ENCODE results near the gene WWOX. TPM values are rescaled to one million over a fixed set of nuclear protein-coding genes. Genes with fewer than 3 reads are reported as not detected.

The WWOX gene
- polyA plus RNA-seq, 1 donor (not counting 4 experiments of a cell fraction or from before 2014, with no cell fraction given) = 5.1 TPM

DNA sequence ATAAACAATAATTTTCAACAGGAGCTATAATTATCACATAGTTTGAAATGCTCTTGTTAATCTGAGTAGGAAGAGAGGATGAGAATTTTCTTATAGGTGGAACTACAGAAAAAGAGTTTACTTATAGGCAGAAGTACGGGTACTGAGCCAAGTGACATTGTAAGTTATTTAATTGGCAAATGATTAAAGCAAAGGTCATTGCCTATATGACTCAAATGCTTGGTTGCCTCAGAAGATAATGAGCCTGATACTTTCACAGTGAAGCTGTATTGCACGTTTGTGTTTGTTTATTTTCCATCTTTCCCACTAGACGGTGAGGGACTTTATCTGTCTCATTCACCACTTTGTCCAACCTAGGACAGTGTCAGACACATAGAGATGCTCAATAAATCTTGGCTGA lies 751.8 kb downstream of the WWOX start:
- dilution Hi-C loops (cut with MboI; ENCODE audit: extremely low pct_ligation_motif_present, low sequenced_read_pairs) = no loop called here
- no peaks in the 10 kb centered on the region for H3K27me3 ChIP-seq (ENCODE audit: control insufficient read depth, extremely low read depth, insufficient read depth, low read length)

DNA sequence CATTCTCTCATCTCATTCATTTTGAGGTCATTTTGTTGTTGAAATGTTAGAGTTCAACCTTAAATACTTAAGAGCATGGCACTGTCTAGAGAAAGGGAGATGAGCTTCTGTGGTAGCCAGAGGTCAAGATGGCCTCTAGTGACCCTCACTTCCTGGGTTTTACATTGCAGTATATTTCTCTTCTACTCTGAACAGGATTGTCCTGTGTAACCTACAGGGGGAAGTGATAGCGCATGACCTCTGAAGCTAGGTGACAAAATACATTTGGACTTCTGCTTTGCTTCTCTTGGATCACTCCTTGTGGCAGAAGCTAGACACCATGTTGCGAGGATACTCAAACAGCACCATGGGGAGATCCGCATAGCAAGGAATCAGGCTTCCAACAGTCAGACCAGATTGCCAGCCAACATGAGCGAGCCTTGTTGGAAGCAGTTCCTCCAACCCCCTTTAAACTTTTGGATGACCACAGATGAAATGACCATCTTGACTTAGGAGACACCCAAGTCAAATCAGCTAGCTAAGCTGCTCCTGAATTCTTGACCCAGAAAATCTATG lies 752.7 kb downstream of the WWOX start:
- Histone ChIP-seq H3K27ac (ENCODE audit: control insufficient read depth, insufficient read depth, low read length) (no peak overlapping the region), H4K20me1 (ENCODE audit: control insufficient read depth, extremely low read depth, insufficient read depth, low read length) (no peaks in the 10 kb centered on the region), H3K4me1 (ENCODE audit: control insufficient read depth, extremely low read depth, insufficient read depth, low read length) (no peaks in the 10 kb centered on the region), H3K27me3 (ENCODE audit: control insufficient read depth, extremely low read depth, insufficient read depth, low read length) (no peaks in the 10 kb centered on the region), H3K9me1 (ENCODE audit: control insufficient read depth, extremely low read depth, insufficient read depth, low read length) (no peaks in the 10 kb centered on the region), H3K9me3 (ENCODE audit: control insufficient read depth, low read depth, low read length) (no peaks in the 10 kb centered on the region), H3K4me3 (ENCODE audit: control insufficient read depth in 2 of 3, extremely low read depth in 1 of 3, insufficient read depth in 2 of 3, low read depth in 1 of 3, low read length in 3 of 3) (no peak overlapping the region), H3K9ac (ENCODE audit: control insufficient read depth, extremely low read depth, insufficient read depth, low read length) (no peak overlapping the region), H3K79me2 (ENCODE audit: control insufficient read depth, insufficient read depth, low read length) (no peaks in the 10 kb centered on the region), H2AFZ (ENCODE audit: control insufficient read depth, low read length) (no peak overlapping the region), H3K36me3 (ENCODE audit: control insufficient read depth in 2 of 2, extremely low read depth in 1 of 2, insufficient read depth in 2 of 2, low read length in 2 of 2) (no peaks in the 10 kb centered on the region), H3K4me2 (ENCODE audit: control insufficient read depth, extremely low read depth, insufficient read depth, low read depth, low read length) (no peak overlapping the region)
- TF ChIP-seq, protein P1, sequence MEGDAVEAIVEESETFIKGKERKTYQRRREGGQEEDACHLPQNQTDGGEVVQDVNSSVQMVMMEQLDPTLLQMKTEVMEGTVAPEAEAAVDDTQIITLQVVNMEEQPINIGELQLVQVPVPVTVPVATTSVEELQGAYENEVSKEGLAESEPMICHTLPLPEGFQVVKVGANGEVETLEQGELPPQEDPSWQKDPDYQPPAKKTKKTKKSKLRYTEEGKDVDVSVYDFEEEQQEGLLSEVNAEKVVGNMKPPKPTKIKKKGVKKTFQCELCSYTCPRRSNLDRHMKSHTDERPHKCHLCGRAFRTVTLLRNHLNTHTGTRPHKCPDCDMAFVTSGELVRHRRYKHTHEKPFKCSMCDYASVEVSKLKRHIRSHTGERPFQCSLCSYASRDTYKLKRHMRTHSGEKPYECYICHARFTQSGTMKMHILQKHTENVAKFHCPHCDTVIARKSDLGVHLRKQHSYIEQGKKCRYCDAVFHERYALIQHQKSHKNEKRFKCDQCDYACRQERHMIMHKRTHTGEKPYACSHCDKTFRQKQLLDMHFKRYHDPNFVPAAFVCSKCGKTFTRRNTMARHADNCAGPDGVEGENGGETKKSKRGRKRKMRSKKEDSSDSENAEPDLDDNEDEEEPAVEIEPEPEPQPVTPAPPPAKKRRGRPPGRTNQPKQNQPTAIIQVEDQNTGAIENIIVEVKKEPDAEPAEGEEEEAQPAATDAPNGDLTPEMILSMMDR (optimal IDR thresholded peaks at IDR 0.05 in 1 of 3, IDR thresholded peaks at IDR 0.05 in 1 of 3, conservative IDR thresholded peaks at IDR 0.05 in 1 of 3; ENCODE audit: extremely low read depth in 1 of 3, insufficient read depth in 2 of 3, low read length in 3 of 3) = no peak
- TF ChIP-seq EZH2 (IDR thresholded peaks at IDR 0.05; ENCODE audit: low read length) = no peak
- DNase-seq (ENCODE audit: low read depth, low spot score) = no peak
- no peak for FAIRE-seq
- dilution Hi-C loops (cut with MboI; ENCODE audit: extremely low pct_ligation_motif_present, low sequenced_read_pairs) = no loop called here

More for the DNA sequence above, 751.8 kb downstream of the WWOX start:
- FAIRE-seq (no peak), DNase-seq (ENCODE audit: low read depth, low spot score) (no peak)
- Histone ChIP-seq H3K9me3 (ENCODE audit: control insufficient read depth, low read depth, low read length) (no peaks in the 10 kb centered on the region), H4K20me1 (ENCODE audit: control insufficient read depth, extremely low read depth, insufficient read depth, low read length) (no peaks in the 10 kb centered on the region), H2AFZ (ENCODE audit: control insufficient read depth, low read length) (no peak overlapping the region), H3K27ac (ENCODE audit: control insufficient read depth, insufficient read depth, low read length) (no peak overlapping the region), H3K36me3 (ENCODE audit: control insufficient read depth in 2 of 2, extremely low read depth in 1 of 2, insufficient read depth in 2 of 2, low read length in 2 of 2) (no peaks in the 10 kb centered on the region), H3K79me2 (ENCODE audit: control insufficient read depth, insufficient read depth, low read length) (no peaks in the 10 kb centered on the region), H3K4me2 (ENCODE audit: control insufficient read depth, extremely low read depth, insufficient read depth, low read depth, low read length) (no peak overlapping the region), H3K9me1 (ENCODE audit: control insufficient read depth, extremely low read depth, insufficient read depth, low read length) (no peaks in the 10 kb centered on the region), H3K4me1 (ENCODE audit: control insufficient read depth, extremely low read depth, insufficient read depth, low read length) (no peaks in the 10 kb centered on the region), H3K9ac (ENCODE audit: control insufficient read depth, extremely low read depth, insufficient read depth, low read length) (no peak overlapping the region), H3K4me3 (ENCODE audit: control insufficient read depth in 2 of 3, extremely low read depth in 1 of 3, insufficient read depth in 2 of 3, low read depth in 1 of 3, low read length in 3 of 3) (no peak overlapping the region)
- TF ChIP-seq, protein P1 (optimal IDR thresholded peaks at IDR 0.05 in 1 of 3, IDR thresholded peaks at IDR 0.05 in 1 of 3, conservative IDR thresholded peaks at IDR 0.05 in 1 of 3; ENCODE audit: extremely low read depth in 1 of 3, insufficient read depth in 2 of 3, low read length in 3 of 3) = no peak
- TF ChIP-seq EZH2 (IDR thresholded peaks at IDR 0.05; ENCODE audit: low read length) = no peak

Measured in keratinocyte (primary cell).